WTC11 (cell line): ENCODE results near the gene PTPN11. TPM values are rescaled to one million over a fixed set of nuclear protein-coding genes. Genes with fewer than 3 reads are reported as not detected.

ENCODE experiments used
- ATAC-seq: fragments of 200-7000 bp; cut with Tn5 transposase; 2 replicates; pipeline ENCODE4 v1.10.0; 2021; ENCODE audit warnings: mild to moderate bottlenecking, moderate library complexity
- CTCF ChIA-PET: fragments of 300-600 bp; sonication (Branson Sonifier 250); formaldehyde crosslinking; loops from one replicate; lab custom pipeline; 2021; ENCODE audit warnings: antibody characterized with exemption; lab: Charles Lee
- POLR2A ChIA-PET: fragments of 350-600 bp; sonication (Branson Sonifier 250); formaldehyde crosslinking; loops from one replicate; lab custom pipeline; 2021; ENCODE audit warnings: antibody characterized with exemption; lab: Charles Lee
- DNase-seq: peaks from one replicate; pipeline ENCODE4 v3.0.0; 2021; ENCODE audit warnings: low spot score
- H3K27ac Mint-ChIP-seq: 2 replicates; pipeline ENCODE4 v1.8.0; 2021; ENCODE audit warnings: mixed read lengths
- H3K27me3 Mint-ChIP-seq: 2 replicates; pipeline ENCODE4 v1.8.0; 2021; ENCODE audit warnings: low read depth, mild to moderate bottlenecking, moderate library complexity, mixed read lengths
- H3K36me3 Mint-ChIP-seq: 2 replicates; pipeline ENCODE4 v1.8.0; 2021; ENCODE audit warnings: mixed read lengths
- H3K4me1 Mint-ChIP-seq: 2 replicates; pipeline ENCODE4 v1.8.0; 2022; ENCODE audit warnings: mixed read lengths
- H3K4me3 Mint-ChIP-seq: 2 replicates; pipeline ENCODE4 v1.8.0; 2021; ENCODE audit warnings: mild to moderate bottlenecking, moderate library complexity, mixed read lengths
- H3K9me3 Mint-ChIP-seq: 2 replicates; pipeline ENCODE4 v1.8.0; 2021; ENCODE audit warnings: mixed read lengths
- EMX1 ChIP-seq: fragments of 250-450 bp; sonication (Bioruptor Pico); IDR thresholded peaks from 2 replicates; pipeline ENCODE4 v1.8.0; 2021; ENCODE audit warnings: mild to moderate bottlenecking
- ETV6 ChIP-seq: sonication (generic); formaldehyde crosslinking; IDR thresholded peaks from 2 replicates; pipeline ENCODE4 v1.8.1; 2022; ENCODE audit warnings: mild to moderate bottlenecking, missing genetic modification reagents
- FOXJ3 ChIP-seq: sonication (generic); formaldehyde crosslinking; IDR thresholded peaks from 2 replicates; pipeline ENCODE4 v1.9.0; 2021; ENCODE audit warnings: missing genetic modification reagents, mild to moderate bottlenecking, borderline replicate concordance
- FOXK1 ChIP-seq: sonication (generic); formaldehyde crosslinking; IDR thresholded peaks from 2 replicates; pipeline ENCODE4 v1.8.0; 2022; ENCODE audit warnings: mild to moderate bottlenecking, moderate library complexity, missing genetic modification reagents
- GTF2I ChIP-seq: fragments of 250-450 bp; sonication (Bioruptor Pico); conservative IDR thresholded peaks from 2 replicates; pipeline ENCODE4 v1.4.0; 2021; ENCODE audit warnings: mild to moderate bottlenecking
- KAT7 ChIP-seq: sonication (generic); formaldehyde crosslinking; IDR thresholded peaks from 2 replicates; pipeline ENCODE4 v1.8.1; 2023; ENCODE audit warnings: missing genetic modification reagents, mild to moderate bottlenecking, borderline replicate concordance
- NFE2L1 ChIP-seq: sonication (generic); formaldehyde crosslinking; IDR thresholded peaks from 2 replicates; pipeline ENCODE4 v1.8.1; 2023; ENCODE audit warnings: missing genetic modification reagents
- NR1H2 ChIP-seq: sonication (generic); formaldehyde crosslinking; IDR thresholded peaks from 2 replicates; pipeline ENCODE4 v1.9.0; 2021; ENCODE audit warnings: mild to moderate bottlenecking, moderate library complexity, missing genetic modification reagents
- RELA ChIP-seq: sonication (generic); formaldehyde crosslinking; IDR thresholded peaks from 2 replicates; pipeline ENCODE4 v1.8.1; 2022; ENCODE audit warnings: missing genetic modification reagents, mild to moderate bottlenecking, borderline replicate concordance
- SMAD3 ChIP-seq: sonication (generic); formaldehyde crosslinking; IDR thresholded peaks from 2 replicates; pipeline ENCODE4 v1.8.0; 2022; ENCODE audit warnings: missing genetic modification reagents, mild to moderate bottlenecking, borderline replicate concordance
- SMAD4 ChIP-seq: sonication (generic); formaldehyde crosslinking; IDR thresholded peaks from 2 replicates; pipeline ENCODE4 v1.8.0; 2022; ENCODE audit warnings: mild to moderate bottlenecking, missing genetic modification reagents
- SOX15 ChIP-seq: fragments of 250-450 bp; sonication (Bioruptor Pico); IDR thresholded peaks from 2 replicates; pipeline ENCODE4 v1.9.0; 2021; ENCODE audit warnings: mild to moderate bottlenecking
- ZNF121 ChIP-seq: sonication (generic); formaldehyde crosslinking; IDR thresholded peaks from 2 replicates; pipeline ENCODE4 v1.8.0; 2023; ENCODE audit warnings: missing genetic modification reagents
- ZNF219 ChIP-seq: sonication (generic); formaldehyde crosslinking; IDR thresholded peaks from 2 replicates; pipeline ENCODE4 v1.8.0; 2023; ENCODE audit warnings: missing genetic modification reagents, mild to moderate bottlenecking, borderline replicate concordance
- total RNA-seq: library from RNA; stranded (reverse); gene quantifications from 3 replicates; pipeline ENCODE4 v1.2.3, GENCODE V29; 2021
- TF ChIP-seq, protein P1 (sequence below): sonication (generic); formaldehyde crosslinking; IDR thresholded peaks from 2 replicates; pipeline ENCODE4 v1.8.1; 2022; ENCODE audit warnings: missing genetic modification reagents, borderline replicate concordance
- TF ChIP-seq, protein P2 (sequence below): fragments of 200-600 bp; IDR thresholded peaks from 2 replicates; pipeline ENCODE4 v1.8.0; 2022; ENCODE audit warnings: antibody characterized with exemption
- TF ChIP-seq, protein P3 (sequence below): fragments of 250-450 bp; sonication (Bioruptor Pico); IDR thresholded peaks from 2 replicates; pipeline ENCODE4 v1.9.0; 2021; ENCODE audit warnings: mild to moderate bottlenecking
- TF ChIP-seq, protein P4 (sequence below): sonication (generic); formaldehyde crosslinking; IDR thresholded peaks from 2 replicates; pipeline ENCODE4 v1.8.1; 2023; ENCODE audit warnings: mild to moderate bottlenecking, missing genetic modification reagents
- TF ChIP-seq, protein P5 (sequence below): sonication (generic); formaldehyde crosslinking; IDR thresholded peaks from 2 replicates; pipeline ENCODE4 v1.8.1; 2022; ENCODE audit warnings: mild to moderate bottlenecking, moderate library complexity, missing genetic modification reagents
- TF ChIP-seq, protein P6 (sequence below): fragments of 250-450 bp; sonication (Bioruptor Pico); IDR thresholded peaks from 2 replicates; pipeline ENCODE4 v1.8.0; 2021; ENCODE audit warnings: mild to moderate bottlenecking
- TF ChIP-seq, protein P7 (sequence below): fragments of 250-450 bp; sonication (Bioruptor Pico); conservative IDR thresholded peaks from 2 replicates; pipeline ENCODE4 v1.9.0; 2021; ENCODE audit warnings: mild to moderate bottlenecking
- TF ChIP-seq, protein P8 (sequence below): fragments of 250-450 bp; sonication (Bioruptor Pico); IDR thresholded peaks from 2 replicates; pipeline ENCODE4 v1.9.0; 2021; ENCODE audit warnings: moderate library complexity, mild to moderate bottlenecking, inconsistent platforms, borderline replicate concordance

The PTPN11 gene
- total RNA-seq, 1 experiment from 2014 or later: 112 TPM

DNA sequence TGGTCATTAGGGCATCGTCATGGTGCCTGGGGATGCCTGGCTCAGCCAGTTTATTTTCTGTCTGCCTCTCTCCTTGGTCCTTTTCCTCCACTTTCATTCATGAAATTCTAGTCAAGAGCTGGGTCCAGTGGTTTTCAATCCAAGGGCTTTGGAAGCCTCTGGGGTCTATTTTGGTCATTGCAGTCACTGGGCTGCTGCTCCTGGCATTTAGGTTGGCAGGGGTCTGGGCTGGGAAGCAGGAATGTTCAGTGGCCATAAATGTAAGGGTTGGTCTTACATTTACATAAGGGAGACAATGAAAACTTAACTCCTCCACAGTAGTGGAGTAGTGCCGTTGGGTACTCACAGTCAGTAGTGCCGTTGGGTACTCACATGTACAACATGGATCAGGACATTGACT is 48.1 kb downstream of the PTPN11 start (continued):
- TF ChIP-seq, protein P1, sequence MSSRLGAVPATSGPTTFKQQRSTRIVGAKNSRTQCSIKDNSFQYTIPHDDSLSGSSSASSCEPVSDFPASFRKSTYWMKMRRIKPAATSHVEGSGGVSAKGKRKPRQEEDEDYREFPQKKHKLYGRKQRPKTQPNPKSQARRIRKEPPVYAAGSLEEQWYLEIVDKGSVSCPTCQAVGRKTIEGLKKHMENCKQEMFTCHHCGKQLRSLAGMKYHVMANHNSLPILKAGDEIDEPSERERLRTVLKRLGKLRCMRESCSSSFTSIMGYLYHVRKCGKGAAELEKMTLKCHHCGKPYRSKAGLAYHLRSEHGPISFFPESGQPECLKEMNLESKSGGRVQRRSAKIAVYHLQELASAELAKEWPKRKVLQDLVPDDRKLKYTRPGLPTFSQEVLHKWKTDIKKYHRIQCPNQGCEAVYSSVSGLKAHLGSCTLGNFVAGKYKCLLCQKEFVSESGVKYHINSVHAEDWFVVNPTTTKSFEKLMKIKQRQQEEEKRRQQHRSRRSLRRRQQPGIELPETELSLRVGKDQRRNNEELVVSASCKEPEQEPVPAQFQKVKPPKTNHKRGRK: no peak
- TF ChIP-seq, protein P2, sequence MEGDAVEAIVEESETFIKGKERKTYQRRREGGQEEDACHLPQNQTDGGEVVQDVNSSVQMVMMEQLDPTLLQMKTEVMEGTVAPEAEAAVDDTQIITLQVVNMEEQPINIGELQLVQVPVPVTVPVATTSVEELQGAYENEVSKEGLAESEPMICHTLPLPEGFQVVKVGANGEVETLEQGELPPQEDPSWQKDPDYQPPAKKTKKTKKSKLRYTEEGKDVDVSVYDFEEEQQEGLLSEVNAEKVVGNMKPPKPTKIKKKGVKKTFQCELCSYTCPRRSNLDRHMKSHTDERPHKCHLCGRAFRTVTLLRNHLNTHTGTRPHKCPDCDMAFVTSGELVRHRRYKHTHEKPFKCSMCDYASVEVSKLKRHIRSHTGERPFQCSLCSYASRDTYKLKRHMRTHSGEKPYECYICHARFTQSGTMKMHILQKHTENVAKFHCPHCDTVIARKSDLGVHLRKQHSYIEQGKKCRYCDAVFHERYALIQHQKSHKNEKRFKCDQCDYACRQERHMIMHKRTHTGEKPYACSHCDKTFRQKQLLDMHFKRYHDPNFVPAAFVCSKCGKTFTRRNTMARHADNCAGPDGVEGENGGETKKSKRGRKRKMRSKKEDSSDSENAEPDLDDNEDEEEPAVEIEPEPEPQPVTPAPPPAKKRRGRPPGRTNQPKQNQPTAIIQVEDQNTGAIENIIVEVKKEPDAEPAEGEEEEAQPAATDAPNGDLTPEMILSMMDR: no peak
- TF ChIP-seq, protein P3, sequence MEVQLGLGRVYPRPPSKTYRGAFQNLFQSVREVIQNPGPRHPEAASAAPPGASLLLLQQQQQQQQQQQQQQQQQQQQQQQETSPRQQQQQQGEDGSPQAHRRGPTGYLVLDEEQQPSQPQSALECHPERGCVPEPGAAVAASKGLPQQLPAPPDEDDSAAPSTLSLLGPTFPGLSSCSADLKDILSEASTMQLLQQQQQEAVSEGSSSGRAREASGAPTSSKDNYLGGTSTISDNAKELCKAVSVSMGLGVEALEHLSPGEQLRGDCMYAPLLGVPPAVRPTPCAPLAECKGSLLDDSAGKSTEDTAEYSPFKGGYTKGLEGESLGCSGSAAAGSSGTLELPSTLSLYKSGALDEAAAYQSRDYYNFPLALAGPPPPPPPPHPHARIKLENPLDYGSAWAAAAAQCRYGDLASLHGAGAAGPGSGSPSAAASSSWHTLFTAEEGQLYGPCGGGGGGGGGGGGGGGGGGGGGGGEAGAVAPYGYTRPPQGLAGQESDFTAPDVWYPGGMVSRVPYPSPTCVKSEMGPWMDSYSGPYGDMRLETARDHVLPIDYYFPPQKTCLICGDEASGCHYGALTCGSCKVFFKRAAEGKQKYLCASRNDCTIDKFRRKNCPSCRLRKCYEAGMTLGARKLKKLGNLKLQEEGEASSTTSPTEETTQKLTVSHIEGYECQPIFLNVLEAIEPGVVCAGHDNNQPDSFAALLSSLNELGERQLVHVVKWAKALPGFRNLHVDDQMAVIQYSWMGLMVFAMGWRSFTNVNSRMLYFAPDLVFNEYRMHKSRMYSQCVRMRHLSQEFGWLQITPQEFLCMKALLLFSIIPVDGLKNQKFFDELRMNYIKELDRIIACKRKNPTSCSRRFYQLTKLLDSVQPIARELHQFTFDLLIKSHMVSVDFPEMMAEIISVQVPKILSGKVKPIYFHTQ (CRISPR knock-in tag): no peak
- TF ChIP-seq NFE2L1 (CRISPR knock-in tag): no peak
- TF ChIP-seq ZNF219 (CRISPR knock-in tag): no peak
- no peak for TF ChIP-seq SMAD3 (CRISPR knock-in tag)
- no peak for TF ChIP-seq FOXK1 (CRISPR knock-in tag)
- TF ChIP-seq, protein P4, sequence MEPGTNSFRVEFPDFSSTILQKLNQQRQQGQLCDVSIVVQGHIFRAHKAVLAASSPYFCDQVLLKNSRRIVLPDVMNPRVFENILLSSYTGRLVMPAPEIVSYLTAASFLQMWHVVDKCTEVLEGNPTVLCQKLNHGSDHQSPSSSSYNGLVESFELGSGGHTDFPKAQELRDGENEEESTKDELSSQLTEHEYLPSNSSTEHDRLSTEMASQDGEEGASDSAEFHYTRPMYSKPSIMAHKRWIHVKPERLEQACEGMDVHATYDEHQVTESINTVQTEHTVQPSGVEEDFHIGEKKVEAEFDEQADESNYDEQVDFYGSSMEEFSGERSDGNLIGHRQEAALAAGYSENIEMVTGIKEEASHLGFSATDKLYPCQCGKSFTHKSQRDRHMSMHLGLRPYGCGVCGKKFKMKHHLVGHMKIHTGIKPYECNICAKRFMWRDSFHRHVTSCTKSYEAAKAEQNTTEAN (CRISPR knock-in tag): no peak
- no peak for TF ChIP-seq GTF2I (CRISPR knock-in tag)
- no peak for TF ChIP-seq SOX15 (CRISPR knock-in tag)

DNA sequence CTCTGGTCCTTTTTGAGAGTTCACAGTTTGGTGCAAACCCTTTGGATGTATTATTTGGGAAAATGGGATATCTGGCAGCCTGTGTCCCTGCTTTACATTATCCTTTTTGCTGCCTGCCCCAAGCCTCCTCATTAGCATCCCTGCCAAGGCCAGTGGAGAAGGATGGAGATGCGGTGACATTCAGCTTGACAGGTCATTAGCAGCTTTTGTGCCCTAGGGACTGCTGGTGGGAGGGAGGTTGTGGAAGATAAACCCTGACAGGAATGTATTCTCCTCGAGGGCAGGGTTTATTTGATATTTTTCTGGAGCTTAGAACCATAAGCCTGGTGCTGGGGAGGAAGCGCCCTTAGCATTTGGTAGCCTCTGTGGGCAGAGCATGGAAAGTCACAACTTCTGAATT is 49.3 kb downstream of the PTPN11 start:
- TF ChIP-seq NR1H2 (no peak), SMAD4 (CRISPR knock-in tag) (no peak), EMX1 (no peak), KAT7 (no peak)
- DNase-seq (no peak), ATAC-seq (no peak)
- H3K27ac Mint-ChIP-seq: 0 out of 2 replicates have a peak overlapping the region, but pooled peaks have one; percentile 11
- no peaks in the 10 kb centered on the region for H3K27me3 Mint-ChIP-seq
- POLR2A ChIA-PET: no interaction called here
- H3K36me3 Mint-ChIP-seq: peaks cover 6% of the 10 kb centered on the region
- H3K4me1 Mint-ChIP-seq: peaks cover 12% of the 10 kb centered on the region
- no peaks in the 10 kb centered on the region for H3K9me3 Mint-ChIP-seq
- CTCF ChIA-PET: no interaction called here
- H3K4me3 Mint-ChIP-seq: no peak overlapping the region

DNA sequence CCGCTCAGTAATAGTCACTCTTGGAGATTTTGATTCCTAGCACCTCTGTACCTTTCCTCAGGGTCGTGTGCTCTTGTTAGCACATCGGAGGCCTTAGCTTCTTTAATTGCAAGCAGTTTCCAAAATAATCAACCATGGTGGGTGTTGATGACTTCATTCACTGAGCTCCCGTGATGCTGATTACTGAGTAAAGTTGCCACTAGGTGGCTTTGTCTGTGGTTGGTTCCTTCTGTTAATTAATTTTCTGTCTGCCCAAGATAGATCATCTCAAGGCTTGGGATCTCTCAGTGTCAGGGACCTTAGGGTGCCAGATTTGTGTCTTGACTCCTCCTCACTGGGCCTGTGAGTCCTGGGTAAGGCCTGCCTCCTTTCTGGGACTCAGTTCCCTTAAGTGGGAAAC is 54.3 kb downstream of the PTPN11 start:
- CTCF ChIA-PET: interaction anchor here (0.6 to 1.4 kb wide), 18 partner anchors 10 to 548 kb away, joined by 3 to 9 read pairs (median 4); no protein-coding TSS in a partner anchor
- H3K4me1 Mint-ChIP-seq: peaks cover 10% of the 10 kb centered on the region
- no peak for DNase-seq
- H3K27ac Mint-ChIP-seq: 0 out of 2 replicates have a peak overlapping the region, but pooled peaks have one; percentile 72
- ATAC-seq: peak; percentile 50
- H3K9me3 Mint-ChIP-seq: no peaks in the 10 kb centered on the region
- POLR2A ChIA-PET: no interaction called here
- peaks cover 35% of the 10 kb centered on the region for H3K36me3 Mint-ChIP-seq
- TF ChIP-seq, protein P5, sequence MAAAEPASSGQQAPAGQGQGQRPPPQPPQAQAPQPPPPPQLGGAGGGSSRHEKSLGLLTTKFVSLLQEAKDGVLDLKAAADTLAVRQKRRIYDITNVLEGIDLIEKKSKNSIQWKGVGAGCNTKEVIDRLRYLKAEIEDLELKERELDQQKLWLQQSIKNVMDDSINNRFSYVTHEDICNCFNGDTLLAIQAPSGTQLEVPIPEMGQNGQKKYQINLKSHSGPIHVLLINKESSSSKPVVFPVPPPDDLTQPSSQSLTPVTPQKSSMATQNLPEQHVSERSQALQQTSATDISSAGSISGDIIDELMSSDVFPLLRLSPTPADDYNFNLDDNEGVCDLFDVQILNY (CRISPR knock-in tag): no peak
- TF ChIP-seq FOXJ3 (CRISPR knock-in tag) (no peak), ETV6 (no peak), ZNF121 (CRISPR knock-in tag) (no peak), RELA (CRISPR knock-in tag) (no peak)
- TF ChIP-seq, protein P6, sequence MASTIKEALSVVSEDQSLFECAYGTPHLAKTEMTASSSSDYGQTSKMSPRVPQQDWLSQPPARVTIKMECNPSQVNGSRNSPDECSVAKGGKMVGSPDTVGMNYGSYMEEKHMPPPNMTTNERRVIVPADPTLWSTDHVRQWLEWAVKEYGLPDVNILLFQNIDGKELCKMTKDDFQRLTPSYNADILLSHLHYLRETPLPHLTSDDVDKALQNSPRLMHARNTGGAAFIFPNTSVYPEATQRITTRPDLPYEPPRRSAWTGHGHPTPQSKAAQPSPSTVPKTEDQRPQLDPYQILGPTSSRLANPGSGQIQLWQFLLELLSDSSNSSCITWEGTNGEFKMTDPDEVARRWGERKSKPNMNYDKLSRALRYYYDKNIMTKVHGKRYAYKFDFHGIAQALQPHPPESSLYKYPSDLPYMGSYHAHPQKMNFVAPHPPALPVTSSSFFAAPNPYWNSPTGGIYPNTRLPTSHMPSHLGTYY (CRISPR knock-in tag): no peak
- TF ChIP-seq, protein P7, sequence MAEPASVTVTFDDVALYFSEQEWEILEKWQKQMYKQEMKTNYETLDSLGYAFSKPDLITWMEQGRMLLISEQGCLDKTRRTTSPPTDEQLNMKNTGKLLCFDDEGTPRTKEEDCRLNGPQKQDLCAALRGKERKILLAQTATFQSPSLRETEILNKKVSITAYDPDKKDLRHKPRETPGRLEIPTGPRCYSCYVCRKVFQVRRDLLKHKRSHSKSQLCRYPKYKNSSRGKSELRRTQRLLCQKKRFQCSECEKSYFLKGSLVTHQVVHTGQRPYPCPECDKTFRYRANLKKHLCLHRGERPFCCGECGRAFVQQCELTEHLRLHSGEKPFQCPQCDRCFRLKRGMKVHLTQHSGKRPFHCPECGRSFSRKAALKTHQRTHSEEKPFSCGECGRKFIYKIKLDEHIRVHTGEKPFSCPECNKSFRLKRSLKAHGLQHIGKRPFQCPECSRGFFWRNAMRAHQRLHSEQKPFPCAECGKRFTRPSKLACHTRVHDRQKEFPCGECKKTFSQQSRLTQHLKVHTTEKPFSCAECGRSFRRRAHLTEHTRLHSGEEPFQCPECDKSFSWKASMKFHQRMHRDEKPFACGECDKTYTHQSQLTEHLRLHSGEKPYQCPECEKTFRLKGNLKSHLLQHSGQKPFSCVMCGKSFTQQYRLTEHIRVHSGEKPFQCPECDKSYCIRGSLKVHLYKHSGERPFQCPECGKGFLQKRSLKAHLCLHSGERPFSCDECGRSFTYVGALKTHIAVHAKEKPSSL (CRISPR knock-in tag): no peak
- TF ChIP-seq, protein P8, sequence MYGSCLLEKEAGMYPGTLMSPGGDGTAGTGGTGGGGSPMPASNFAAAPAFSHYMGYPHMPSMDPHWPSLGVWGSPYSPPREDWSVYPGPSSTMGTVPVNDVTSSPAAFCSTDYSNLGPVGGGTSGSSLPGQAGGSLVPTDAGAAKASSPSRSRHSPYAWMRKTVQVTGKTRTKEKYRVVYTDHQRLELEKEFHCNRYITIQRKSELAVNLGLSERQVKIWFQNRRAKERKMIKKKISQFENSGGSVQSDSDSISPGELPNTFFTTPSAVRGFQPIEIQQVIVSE (CRISPR knock-in tag): no peak
- TF ChIP-seq, all 79 proteins: peak for 0
- H3K27me3 Mint-ChIP-seq: no peaks in the 10 kb centered on the region
- no peak overlapping the region for H3K4me3 Mint-ChIP-seq
